GM21423 (cell line): ENCODE measurements around the gene IFT43.
"Not testable (repeated sequence)": the region's sequence is repeated elsewhere in the genome, so short reads cannot be mapped to it uniquely, and the experiment has no call there.

ENCODE experiments used
- ATAC-seq: cut with Tn5 transposase; IDR thresholded peaks from one replicate; pipeline ENCODE4 v1.9.1; 2021; ENCODE audit warnings: mild to moderate bottlenecking, moderate library complexity; ENCODE audit not compliant: unreplicated experiment

The IFT43 gene

DNA sequence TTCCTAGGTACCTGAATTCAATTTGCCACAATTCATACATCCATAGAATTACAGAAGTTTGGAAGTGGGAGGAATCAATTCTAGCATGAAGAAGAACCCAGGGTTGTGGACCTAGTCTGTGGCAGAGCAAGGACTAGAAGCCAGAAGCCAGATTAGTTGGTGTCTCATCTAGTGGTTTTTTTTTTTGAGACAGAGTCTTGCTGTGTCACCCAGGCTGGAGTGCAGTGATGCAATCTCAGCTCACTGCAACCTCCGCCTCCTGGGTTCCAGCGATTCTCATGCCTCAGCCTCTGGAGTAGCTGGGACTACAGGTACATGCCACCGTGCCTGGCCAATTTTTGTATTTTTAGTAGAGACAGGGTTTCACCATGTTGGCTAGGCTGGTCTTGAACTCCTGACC, 24.1 kb downstream of the IFT43 start:
- ATAC-seq: not testable (repeated sequence)

DNA sequence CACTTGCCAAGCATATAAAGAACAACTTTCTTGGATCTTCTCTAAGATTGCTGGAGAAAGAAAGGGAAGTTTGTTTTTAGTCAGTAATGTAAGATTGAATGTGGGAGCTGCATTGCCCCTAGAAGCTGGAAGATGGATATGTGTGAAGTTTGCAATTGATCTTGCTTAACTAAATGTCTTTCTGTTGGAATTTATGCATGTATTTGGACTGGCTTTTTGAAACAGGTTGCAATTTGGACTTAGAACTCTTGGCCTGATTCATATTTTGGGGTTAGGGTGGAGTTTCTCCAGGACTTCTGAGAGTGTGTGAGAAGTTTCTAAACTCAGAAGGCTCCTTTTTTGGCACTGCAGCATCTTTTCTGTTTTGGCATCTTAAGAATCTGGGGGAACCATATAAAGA, 26.4 kb downstream of the IFT43 start:
- no peak for ATAC-seq

DNA sequence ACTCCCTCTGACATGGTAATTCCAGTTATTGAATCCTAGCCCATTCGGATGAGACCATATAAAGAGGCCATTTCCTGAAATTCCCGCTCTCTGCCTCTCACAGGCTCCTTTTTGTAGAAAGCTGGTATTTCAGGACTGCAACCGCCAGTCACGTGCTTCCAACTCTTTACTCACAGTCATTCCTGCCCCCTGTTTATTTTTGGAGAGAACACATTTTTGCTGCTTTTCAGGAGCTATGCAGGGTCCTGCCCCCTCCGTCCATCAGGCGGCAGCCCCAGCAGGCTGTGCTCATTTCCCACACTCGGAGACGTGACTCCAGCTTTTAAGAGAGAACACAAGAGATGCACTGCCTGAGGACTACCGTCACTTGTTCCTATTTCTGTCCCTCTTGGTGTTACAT, 26.8 kb downstream of the IFT43 start:
- no peak for ATAC-seq

DNA sequence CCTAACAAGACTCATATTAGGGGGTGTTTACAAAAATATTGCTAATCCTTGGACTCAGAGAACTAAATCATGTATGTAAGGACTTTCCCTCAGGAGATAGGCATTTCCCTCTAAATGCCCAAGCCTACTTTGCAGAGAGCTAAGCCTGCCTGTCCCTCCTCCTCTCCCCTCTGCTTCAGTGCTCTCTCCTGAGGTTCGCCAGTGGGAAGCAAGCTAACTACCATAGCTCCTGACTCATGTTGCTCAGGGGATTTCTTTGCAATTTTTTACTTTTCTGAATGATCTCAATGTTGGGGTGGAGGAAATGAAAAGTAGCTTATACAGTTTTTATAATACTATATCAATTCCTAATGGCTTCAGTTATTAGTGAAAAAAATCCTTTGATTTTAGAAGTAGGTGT, 29.6 kb downstream of the IFT43 start:
- no peak for ATAC-seq

DNA sequence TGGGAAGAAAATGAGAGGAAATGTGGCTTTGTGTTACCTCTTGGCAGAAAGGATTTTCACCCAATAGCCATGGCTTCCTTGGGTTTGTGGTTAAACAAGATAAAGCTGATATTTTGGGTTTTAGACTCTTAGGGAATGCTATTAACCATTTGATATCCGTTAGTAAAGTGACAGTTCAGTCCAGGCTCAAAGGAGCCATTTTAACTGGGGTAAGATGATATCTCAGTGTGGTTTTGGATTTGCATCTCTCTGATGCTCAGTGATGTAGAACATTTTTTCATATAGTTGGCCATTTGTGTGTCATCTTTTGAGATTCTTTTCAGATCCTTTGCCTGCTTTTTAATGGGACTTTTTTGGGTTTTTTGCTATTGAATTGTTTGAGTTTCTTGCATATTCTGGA, 30.1 kb downstream of the IFT43 start:
- no peak for ATAC-seq

DNA sequence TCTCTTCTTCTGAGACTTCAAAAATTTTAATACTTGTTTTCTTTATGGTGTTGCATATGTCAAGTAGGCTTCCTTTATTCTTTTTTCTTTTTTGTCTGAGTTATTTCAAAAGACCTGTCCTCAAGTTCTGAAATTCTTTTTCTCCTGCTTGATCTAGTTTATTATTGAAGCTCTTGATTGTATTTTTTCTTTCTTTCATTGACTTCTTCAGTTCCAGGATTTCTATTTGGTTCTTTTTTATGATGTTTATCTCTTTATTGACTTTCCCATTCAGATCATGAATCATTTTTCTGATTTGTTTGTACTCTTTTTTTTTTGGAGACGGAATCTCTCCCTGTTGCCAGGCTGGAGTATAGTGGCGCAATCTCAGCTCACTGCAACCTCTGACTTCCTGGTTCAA, 34.1 kb downstream of the IFT43 start:
- ATAC-seq: no peak

DNA sequence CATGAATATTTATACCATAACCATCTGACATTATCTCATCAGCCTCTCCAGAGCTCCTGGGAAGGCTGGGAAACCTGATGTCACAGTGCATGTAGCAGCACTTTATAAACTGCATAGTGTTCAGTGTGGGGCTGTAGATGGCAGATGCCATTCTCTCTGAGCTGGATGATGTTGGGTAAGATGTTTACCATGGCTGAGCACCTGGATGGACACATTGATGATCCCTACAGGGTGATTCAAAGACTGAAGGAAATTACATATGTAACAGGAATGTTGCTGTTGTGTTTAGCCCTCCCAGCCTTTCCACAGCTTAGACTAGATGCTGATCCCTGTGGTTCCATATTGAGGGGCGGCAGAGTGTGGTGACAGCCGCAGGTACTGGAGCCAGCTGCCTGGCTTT, 37.4 kb downstream of the IFT43 start:
- ATAC-seq: no peak

DNA sequence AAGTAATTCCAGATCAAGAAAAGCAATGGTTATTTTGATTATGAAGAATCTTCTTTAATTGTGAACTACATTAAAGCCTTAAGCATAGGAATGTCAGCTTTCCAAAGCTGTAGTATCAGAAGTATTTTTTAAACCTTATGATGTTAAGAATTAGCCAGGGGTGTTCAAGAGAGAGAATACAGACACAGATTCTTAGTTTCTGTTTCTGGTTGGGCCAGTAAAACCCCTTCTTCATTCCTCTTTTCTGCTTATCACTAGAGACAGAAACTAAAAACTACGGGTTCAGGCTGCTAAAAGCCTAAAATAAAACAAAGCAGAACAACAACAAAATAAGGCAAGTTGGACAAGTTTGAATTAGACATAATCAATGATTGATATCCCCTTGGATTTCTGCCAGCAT, 38.2 kb downstream of the IFT43 start:
- ATAC-seq: peak; percentile 44

DNA sequence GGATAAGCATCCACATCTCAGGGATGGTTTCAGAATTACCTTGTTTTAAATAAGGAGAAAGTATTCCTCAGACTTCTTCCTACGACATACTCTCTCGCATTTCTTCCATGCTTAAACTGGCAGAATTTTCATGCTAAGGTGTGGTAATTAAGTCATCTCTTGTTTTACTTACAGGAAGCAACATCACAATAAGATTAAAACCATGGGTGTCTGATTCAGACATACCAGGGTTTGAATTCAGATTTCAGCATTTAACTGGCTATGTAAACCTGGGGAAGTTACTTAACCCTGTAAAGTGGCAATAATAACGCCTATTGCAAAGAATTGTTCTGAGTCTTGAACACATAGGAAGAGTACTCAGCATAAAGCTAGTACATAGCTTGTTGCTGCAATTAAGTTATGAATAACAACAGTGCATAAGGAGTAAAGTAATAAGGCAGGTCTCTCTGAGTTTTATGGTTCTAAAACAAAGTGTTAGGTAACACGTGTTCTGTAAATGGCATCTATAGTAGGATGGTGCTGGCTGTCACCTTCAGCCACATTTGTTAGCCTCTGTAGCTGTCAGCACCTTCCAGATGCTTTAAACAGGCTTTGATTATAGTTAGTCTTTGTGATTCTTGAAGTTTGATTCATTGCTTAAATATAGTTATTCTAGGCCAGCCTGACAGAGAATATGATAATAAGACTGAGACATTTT, 38.8 kb downstream of the IFT43 start:
- no peak for ATAC-seq

DNA sequence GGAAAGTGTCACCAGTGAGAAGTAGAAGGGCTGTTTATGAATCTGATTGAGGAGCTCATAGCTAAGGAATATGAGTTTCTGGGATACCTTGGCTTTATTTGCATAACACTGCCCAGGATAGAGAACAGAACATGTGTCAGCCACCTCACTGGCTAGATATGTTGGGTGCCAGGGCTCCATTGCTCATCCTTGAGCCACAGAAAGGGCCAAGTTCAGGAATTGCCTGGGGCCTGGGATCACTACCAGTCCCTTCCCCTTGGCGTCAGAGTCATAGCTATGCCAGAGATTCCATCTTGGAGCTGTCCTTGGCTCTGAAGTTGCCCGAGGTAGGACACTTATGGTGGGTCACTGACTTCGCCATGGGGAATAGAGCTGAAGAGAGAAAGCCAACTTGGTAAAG, 49.0 kb downstream of the IFT43 start:
- ATAC-seq: no peak

DNA sequence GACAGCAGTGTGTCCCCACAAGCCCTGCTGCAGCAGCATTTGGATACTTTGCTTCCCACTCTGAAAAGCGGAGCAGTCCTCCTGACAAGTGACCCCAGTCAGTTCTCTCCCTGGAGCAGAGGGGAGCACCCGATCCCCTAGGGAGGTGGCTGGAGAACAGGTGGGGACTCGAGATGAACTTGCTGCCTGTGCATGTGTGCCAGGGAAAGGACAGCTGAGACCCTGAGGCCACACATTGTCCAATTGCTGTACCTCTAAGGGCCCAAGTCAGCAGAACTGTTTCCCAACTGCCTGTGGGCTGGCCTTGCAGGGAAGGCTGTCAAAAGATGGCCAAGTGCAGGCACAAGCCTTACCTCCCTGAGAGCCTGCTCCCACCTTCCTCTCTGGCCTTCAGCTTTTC, 55.1 kb downstream of the IFT43 start:
- no peak for ATAC-seq

DNA sequence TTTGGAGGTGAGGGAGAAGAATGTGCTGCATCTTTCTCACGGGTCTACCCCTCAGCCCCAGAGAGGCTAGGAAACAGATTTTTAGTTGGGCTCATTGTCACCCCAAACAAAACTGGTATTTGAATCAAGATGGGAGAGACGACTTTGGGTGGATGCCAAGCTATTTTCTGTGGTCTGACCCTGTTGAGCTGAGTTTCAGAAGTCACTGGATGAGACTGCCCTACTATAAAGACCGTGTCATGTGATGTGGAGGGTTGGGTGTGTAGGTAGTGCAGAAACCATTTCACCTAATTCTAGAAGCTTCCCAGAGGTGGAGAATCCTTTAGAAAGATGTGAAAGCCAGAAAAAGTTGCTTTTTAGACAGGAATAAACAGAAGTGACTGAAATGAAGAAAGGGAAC, 60.2 kb downstream of the IFT43 start:
- no peak for ATAC-seq

DNA sequence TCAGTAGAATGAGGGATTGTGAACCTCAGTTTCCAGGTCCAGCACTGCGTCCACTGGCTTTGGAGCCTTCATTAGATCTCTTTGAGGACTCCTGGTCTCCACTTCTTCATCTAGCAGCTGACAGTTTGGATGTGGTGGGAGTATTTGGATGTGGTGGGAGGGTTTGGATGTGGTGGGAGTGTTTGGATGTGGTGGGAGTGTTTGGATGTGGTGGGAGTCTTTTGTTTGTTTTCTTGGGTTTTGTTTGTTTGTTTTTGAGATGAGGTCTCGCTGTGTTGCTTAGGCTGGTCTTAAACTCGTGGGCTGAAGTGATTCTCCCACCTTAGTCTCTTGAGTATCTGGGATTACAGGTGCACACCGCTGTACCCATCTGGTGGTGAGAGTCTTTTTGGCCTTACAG, 64.7 kb downstream of the IFT43 start:
- ATAC-seq: no peak

DNA sequence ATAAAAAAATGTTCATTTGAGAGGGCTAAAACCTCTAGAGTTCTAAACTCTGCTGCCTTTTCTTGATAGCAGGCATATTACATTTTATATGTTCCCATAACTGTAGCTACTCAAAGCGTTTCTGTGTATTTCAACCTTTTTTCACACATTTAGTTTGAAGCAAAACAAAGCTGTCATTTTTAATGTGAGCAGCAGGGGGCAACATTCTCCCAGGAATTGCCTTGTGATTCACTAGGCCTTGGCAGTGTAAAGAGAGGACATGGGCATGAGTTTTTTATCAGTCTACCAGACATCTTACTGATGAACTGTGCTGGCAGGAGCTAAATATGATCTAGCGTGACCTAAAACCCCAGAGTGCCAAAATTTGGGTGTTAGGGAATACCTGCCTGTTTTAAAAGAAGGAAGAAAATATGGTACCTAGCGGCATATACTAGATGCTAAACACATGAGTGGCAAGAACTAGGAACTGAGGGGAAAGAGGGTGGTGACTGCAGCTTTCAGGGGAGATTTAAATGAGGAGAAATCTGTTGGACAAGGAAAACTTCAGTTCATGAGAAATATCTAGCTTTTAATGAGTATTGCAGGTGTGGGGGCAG, 65.3 kb downstream of the IFT43 start:
- ATAC-seq: no peak

DNA sequence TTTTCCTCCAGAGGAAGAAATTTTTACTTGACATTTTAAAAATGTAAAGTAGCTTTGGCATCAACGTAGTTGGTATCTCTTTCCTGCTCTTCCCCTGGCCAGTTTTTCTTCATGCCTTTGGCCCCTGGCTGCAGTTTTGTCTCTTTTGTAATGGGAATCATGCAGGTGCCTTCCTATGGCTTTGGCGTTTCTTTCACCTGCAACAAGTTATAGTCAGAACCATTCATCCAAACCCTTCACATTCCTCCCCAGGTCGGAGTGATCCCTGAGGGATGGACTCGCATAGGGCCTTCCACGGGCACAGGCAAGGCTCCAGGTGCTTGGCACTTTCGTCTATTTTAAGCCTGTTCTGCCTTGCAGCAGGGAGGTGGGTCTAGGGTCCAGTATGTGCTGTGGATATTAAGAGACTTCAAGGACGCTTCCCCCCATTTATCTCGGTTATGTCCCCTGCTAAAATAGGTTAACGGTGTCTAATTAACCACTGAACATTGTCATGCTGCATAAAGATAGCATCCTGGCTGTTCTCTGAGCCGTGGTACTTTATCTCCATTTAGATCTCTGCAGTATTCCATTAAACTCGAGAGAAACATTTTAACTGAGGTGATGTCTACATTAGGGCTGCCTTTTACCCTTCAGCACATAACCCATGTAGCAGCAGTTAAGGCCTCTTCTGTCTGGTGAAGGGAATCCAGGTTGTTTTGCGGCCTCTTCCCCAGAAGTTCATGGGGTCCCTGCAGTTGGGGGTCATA, 66.3 kb downstream of the IFT43 start:
- ATAC-seq: no peak

DNA sequence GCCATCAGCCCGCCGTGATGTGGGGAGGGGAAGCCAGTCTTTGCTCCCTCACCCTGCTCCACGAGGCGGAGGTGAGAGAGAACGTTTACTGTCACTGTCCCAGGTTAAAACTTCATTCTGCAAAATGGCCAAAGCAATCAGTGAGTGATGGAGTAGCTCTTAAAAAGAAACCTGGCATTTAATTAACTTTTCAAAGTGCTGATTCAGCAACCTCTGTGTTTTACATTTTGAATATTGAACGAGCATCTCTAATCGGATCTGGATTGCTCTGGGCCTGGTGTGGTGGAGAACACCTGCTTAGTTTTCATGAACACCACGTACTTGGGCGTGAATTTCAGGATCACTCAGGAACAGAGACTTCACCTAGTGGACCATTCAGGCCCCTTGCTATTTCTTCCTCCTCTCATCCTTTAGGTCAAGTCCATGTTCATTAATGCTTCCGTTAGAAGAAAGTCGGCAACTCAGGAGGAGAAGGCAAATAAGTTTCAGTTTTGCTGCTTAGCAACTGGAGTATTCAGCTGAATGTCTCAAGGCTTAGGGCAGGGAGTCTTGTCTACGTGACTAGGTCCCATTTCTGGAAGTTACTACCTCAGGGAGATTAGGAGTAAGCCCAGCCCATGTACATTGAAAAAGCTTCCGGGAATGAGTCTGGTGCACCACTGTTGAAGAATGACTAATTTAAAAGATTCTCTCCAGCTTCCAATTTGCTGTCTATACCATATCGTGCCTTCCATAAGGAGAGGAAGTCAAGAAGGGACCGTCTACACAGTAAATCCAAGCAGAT, 68.2 kb downstream of the IFT43 start:
- no peak for ATAC-seq

DNA sequence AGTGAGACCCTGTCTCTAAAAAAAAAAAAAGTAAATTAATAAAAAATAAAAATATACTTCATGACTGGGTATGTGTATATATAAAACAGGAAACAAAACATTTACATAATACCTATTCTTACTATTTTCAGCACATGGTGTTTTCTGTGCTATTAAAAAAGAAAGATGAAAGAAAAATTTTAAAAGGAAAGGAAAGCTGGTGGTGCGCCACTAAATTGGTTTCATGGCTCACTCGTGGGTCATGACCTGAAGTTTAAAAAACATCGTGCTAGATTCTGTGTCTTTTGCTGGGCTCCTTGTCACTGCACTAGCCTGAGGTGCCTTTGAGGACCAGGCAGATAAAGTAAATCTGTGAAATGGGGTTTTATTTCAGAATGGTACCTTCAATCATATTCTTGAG, 69.8 kb downstream of the IFT43 start:
- ATAC-seq: no peak

DNA sequence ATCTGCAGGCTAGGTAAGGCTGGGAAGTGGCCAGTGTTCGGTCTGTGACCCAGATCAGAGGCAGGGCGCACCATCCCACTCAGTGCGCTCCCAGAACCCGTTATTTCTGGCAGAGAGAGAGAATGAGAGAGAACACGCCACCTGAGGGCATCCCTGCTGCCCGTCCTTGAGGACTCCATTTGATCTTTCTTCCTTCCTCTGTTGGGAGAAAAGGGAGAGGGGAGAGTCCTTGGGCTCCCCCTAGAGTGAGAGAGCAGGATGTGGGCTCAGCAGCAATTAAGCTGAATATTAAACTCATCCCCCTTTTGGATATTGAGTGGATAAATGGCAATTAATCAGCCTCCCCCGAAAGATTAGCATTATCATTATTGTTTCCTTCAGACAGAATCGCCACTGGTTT, 70.6 kb downstream of the IFT43 start:
- no peak for ATAC-seq

DNA sequence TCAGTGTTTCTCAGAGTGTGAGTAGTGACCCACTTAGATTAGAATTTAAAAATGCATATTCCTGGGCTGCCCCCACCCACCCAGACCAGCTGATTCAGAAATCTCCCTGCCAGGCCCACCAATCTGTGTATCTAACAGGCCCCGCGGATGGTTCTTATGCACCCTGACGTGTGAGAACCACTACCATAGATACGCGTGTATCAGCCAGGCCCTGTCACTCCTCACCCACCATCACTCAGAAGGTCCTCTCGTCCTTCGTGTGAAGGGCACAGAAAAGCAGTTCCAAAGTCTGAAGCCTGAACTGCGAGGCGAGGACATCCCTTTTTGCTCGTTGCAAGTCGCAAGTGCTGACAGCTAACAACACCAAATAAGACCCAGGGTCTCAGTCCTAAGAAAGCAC, 72.4 kb downstream of the IFT43 start:
- ATAC-seq: no peak

DNA sequence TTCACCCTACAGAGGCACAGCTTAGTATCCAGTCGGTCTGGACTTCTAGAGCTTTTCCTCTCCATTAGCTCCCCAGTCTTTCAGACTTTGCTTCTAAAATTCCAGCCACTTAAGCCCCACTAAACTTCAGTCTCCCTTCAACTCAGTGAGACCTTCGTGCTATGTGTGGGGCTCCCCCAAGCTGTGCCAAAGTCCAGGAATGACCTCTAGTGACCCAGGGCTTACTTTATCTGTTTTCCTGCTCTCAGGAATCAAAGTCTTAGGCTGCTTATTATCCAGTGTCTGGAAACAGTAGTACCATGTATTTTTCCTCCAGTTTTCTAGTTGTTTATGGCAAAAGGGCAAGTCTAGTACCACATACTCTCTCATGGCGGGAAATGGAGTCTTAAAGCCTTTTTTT, 77.8 kb downstream of the IFT43 start:
- no peak for ATAC-seq

DNA sequence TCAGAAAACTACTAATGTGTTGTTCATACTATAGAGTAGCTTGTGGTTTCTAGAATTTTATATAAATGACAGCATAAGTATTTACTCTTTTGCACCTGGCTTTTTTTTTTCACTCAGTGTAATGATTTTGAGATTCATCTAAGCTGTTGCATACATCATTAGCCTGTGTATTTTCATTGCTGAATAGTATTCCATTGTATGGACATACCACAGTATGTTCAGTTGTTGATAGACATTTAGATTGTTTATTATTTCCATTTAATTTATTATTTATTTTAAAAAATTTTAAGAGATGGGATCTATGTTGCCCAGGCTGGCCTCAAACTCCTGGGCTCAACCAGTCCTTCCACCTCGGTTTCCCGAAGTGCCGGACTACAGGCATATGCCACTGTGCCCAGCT, 80.0 kb downstream of the IFT43 start:
- no peak for ATAC-seq

DNA sequence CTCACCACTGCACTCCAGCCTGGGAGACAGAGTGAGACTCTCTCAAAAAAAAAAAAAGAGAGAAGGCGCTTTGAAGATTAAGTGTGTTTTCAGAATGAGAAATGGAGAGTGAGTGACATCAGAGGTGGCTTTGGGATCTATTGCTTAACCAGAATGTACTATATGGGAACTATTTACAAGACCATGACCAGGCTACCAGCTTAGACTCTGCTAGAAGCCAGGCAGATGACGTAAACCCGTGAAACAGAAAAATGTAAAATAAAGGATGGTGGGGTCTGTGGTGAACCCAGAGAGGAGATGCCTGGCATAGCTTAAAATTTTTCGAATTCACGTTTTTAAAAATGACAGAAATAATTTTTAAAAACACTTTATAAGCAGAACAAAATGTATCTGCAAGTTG, 82.0 kb downstream of the IFT43 start:
- ATAC-seq: no peak
